Panc1 (cell line): Measurements from ENCODE around the gene CDH13.

Source experiments
- CTCF ChIP-seq: fragments of 450-650 bp; IDR thresholded peaks from 2 replicates; pipeline ENCODE4 v1.5.1; 2017; ENCODE audit warnings: mild to moderate bottlenecking
- POLR2AphosphoS5 ChIP-seq: IDR thresholded peaks from 2 replicates; pipeline ENCODE4 v1.6.1; 2012; ENCODE audit warnings: mild to moderate bottlenecking, low read depth, low read length, moderate library complexity
- REST ChIP-seq, 2 experiments: IDR thresholded peaks; 2 replicates each; pipeline ENCODE4 v1.6.1; 2011 to 2012; ENCODE audit warnings: low read depth in 2 of 2, control low read depth in 1 of 2, low read length in 1 of 2, mild to moderate bottlenecking in 1 of 2, moderate library complexity in 1 of 2; ENCODE audit not compliant: insufficient read depth in 1 of 2
- SIN3A ChIP-seq: IDR thresholded peaks from 2 replicates; pipeline ENCODE4 v1.6.1; 2012; ENCODE audit warnings: low read depth, mild to moderate bottlenecking, low read length, moderate library complexity, borderline replicate concordance; ENCODE audit not compliant: insufficient read depth
- TCF7L2 ChIP-seq: IDR thresholded peaks from 2 replicates; pipeline ENCODE4 v1.6.1; 2011; ENCODE audit warnings: mild to moderate bottlenecking, low read depth, low read length, inconsistent platforms

- TF ChIP-seq CTCF (no peak), POLR2AphosphoS5 (no peak), SIN3A (no peak), REST (IDR thresholded peaks at IDR 0.05; ENCODE audit: insufficient read depth in 1 of 2, low read depth in 2 of 2, low read length in 1 of 2) (no peak), TCF7L2 (no peak)
These were observed 183.3 kb downstream of the CDH13 start for GRCh38 chr16:82810077-82810476.
